B cell (primary cell): ENCODE measurements around the gene STYXL1. TPM values are rescaled to one million over a fixed set of nuclear protein-coding genes. Genes with fewer than 3 reads are reported as not detected.

Source experiments
- ATAC-seq: fragments of 200-7000 bp; cut with Tn5 transposase; one replicate; pipeline ENCODE4 v1.10.0; 2021; ENCODE audit warnings: low read depth, mild to moderate bottlenecking, moderate number of reproducible peaks, moderate library complexity
- CTCF ChIA-PET: fragments of 350-600 bp; sonication (Branson Sonifier 250); formaldehyde crosslinking; loops from one replicate; lab custom pipeline; 2021; ENCODE audit warnings: antibody characterized with exemption, inconsistent platforms; lab: Charles Lee
- POLR2A ChIA-PET: fragments of 350-600 bp; sonication (Branson Sonifier 250); formaldehyde crosslinking; loops from one replicate; lab custom pipeline; 2021; ENCODE audit warnings: antibody characterized with exemption; lab: Charles Lee
- DNase-seq: peaks from one replicate; pipeline ENCODE4 v3.0.0; 2013
- H2AFZ ChIP-seq: 2 replicates; pipeline ENCODE4 v1.6.1; 2012; ENCODE audit warnings: mild to moderate bottlenecking, low read depth, low read length; ENCODE audit not compliant: insufficient read depth, poor library complexity, severe bottlenecking
- H3K27ac ChIP-seq, 2 donors: 1 replicate in 1 of 2; 2 replicates in 1 of 2; pipeline ENCODE4 v1.5.1; 2012 to 2013; ENCODE audit warnings: low read length in 2 of 2, mild to moderate bottlenecking in 2 of 2, moderate library complexity in 1 of 2
- H3K27me3 ChIP-seq, 4 experiments: fragments of 200-600 bp in 1 of 4; sonication (generic) in 1 of 4; replicated peaks in 1 of 4; 1 replicate in 2 of 4; 2 replicates in 2 of 4; pipeline versions ENCODE4 v1.6.1 to v1.7.0; 2013 to 2016; ENCODE audit warnings: low read length in 3 of 4, mild to moderate bottlenecking in 2 of 4, mixed read lengths in 1 of 4, moderate library complexity in 1 of 4; ENCODE audit not compliant: insufficient read depth in 4 of 4, control insufficient read depth in 3 of 4; ENCODE audit errors: control extremely low read depth in 1 of 4
- H3K36me3 ChIP-seq, 2 experiments: replicated peaks in 1 of 2; 1 replicate in 1 of 2; 2 replicates in 1 of 2; pipeline versions ENCODE4 v1.6.1 to v1.7.1; 2013; ENCODE audit warnings: low read length in 1 of 2; ENCODE audit not compliant: insufficient read depth in 2 of 2, control insufficient read depth in 1 of 2; ENCODE audit errors: control extremely low read depth in 1 of 2, extremely low read depth in 1 of 2
- H3K4me1 ChIP-seq, 2 donors: fragments of 200-600 bp in 1 of 2; sonication (generic) in 1 of 2; 1 replicate in 1 of 2; 2 replicates in 1 of 2; pipeline versions ENCODE4 v1.5.1 to v1.6.1; 2013 to 2017; ENCODE audit warnings: low read length in 2 of 2; ENCODE audit not compliant: control insufficient read depth in 2 of 2, insufficient read depth in 2 of 2
- H3K4me2 ChIP-seq: replicated peaks from 2 replicates; pipeline ENCODE3; 2012; ENCODE audit warnings: mild to moderate bottlenecking, low read depth, low read length; ENCODE audit not compliant: poor library complexity, severe bottlenecking
- H3K4me3 ChIP-seq, 5 experiments: fragments of 200-600 bp in 1 of 5; sonication (generic) in 1 of 5; 1 replicate in 3 of 5; 2 replicates in 2 of 5; pipeline versions ENCODE4 v1.5.1 to v1.7.0; 2011 to 2016; ENCODE audit warnings: low read length in 4 of 5, mild to moderate bottlenecking in 4 of 5, low read depth in 2 of 5, control low read depth in 1 of 5, moderate library complexity in 1 of 5; ENCODE audit not compliant: insufficient read depth in 1 of 5; ENCODE audit errors: control extremely low read depth in 1 of 5, extremely low read depth in 1 of 5
- H3K79me2 ChIP-seq: fragments of 200-600 bp; sonication (generic); one replicate; pipeline ENCODE4 v1.6.0; 2016; ENCODE audit warnings: low read length; ENCODE audit not compliant: control insufficient read depth, insufficient read depth
- H3K9ac ChIP-seq: fragments of 200-600 bp; sonication (generic); 2 replicates; pipeline ENCODE4 v1.6.1; 2017; ENCODE audit warnings: mild to moderate bottlenecking, low read length, moderate library complexity
- H3K9me3 ChIP-seq, 3 donors: one replicate each; pipeline versions ENCODE4 v1.6.1 to v1.7.1; 2013; ENCODE audit warnings: low read length in 2 of 3; ENCODE audit not compliant: control insufficient read depth in 2 of 3, insufficient read depth in 1 of 3; ENCODE audit errors: control extremely low read depth in 1 of 3
- H4K20me1 ChIP-seq: 2 replicates; pipeline ENCODE4 v1.6.0; 2012; ENCODE audit warnings: mild to moderate bottlenecking, low read length; ENCODE audit not compliant: insufficient read depth, control insufficient read depth, poor library complexity, severe bottlenecking
- H3K27ac Mint-ChIP-seq: one replicate; pipeline ENCODE4 v1.8.0; 2021; ENCODE audit warnings: mixed read lengths
- H3K27me3 Mint-ChIP-seq: one replicate; pipeline ENCODE4 v1.8.0; 2021; ENCODE audit warnings: mixed read lengths
- H3K4me1 Mint-ChIP-seq: one replicate; pipeline ENCODE4 v1.8.0; 2021; ENCODE audit warnings: mixed read lengths
- H3K4me3 Mint-ChIP-seq: one replicate; pipeline ENCODE4 v1.8.0; 2021; ENCODE audit warnings: mixed read lengths
- H3K9me3 Mint-ChIP-seq: one replicate; pipeline ENCODE4 v1.8.0; 2022; ENCODE audit warnings: mixed read lengths; ENCODE audit not compliant: insufficient read depth
- CTCF ChIP-seq: fragments of 200-600 bp; IDR thresholded peaks from one replicate; pipeline ENCODE4 v1.8.0; 2022; ENCODE audit warnings: antibody characterized with exemption, mild to moderate bottlenecking
- EZH2 ChIP-seq: IDR thresholded peaks from 2 replicates; pipeline ENCODE4 v1.6.1; 2012; ENCODE audit warnings: borderline replicate concordance, low read depth, mild to moderate bottlenecking, moderate library complexity, low read length; ENCODE audit not compliant: insufficient read depth, poor library complexity, severe bottlenecking
- WGBS: methylation state at CpG from one replicate; pipeline ENCODE4 v1.1.5; 2013; ENCODE audit warnings: missing lambda C conversion rate; ENCODE audit not compliant: insufficient coverage; 5-methylcytosine and 5-hydroxymethylcytosine counted together
- intact Hi-C: fragments of 100-400 bp; cut with micrococcal nuclease; formaldehyde crosslinking; loops from one replicate; pipeline ENCODE4 v1.10.0; 2022
- polyA plus RNA-seq: library from polyadenylated mRNA; depleted of rRNA; stranded (reverse); fragments of >200 nt; gene quantifications from 2 replicates; pipeline ENCODE4 v1.2.3, GENCODE V29; 2012
- total RNA-seq, 2 donors: library from RNA; stranded (reverse); fragments of 120-200 nt in 1 of 2; gene quantifications; 1 replicate in 1 of 2; 2 replicates in 1 of 2; pipeline versions ENCODE4 v1.2.3 to v1.2.4, GENCODE V29; 2013 to 2022

Gene STYXL1
- total and polyA plus RNA-seq, 2 donors (not counting 1 experiment from before 2014, with no cell fraction given): 15.2 to 29.3 TPM

GRCh38 chr7:75957021-75957736, 90.6 kb downstream of the STYXL1 start:
- CTCF ChIA-PET: no interaction called here
- 98% methylated on average over 16 of the region's 16 CpGs for WGBS

More at GRCh38 chr7:75957021-75957736, 90.6 kb downstream of the STYXL1 start:
- H3K4me1 Mint-ChIP-seq: no peaks in the 10 kb centered on the region
- no peak overlapping the region for H3K4me3 Mint-ChIP-seq
- Histone ChIP-seq H3K79me2 (no peaks in the 10 kb centered on the region), H3K36me3 (peaks cover 4 to 30% of the 10 kb centered on the region in 2 experiments), H3K4me2 (no peak overlapping the region), H3K27me3 (no peaks in the 10 kb centered on the region), H3K27ac (no peak overlapping the region), H3K4me3 (no peak overlapping the region), H3K9ac (no peak overlapping the region), H2AFZ (no peak overlapping the region), H4K20me1 (no peaks in the 10 kb centered on the region), H3K9me3 (no peaks in the 10 kb centered on the region), H3K4me1 (no peaks in the 10 kb centered on the region)
- H3K27ac Mint-ChIP-seq: no peak overlapping the region
- TF ChIP-seq CTCF (no peak), EZH2 (no peak)
- DNase-seq (no peak), ATAC-seq (no peak)
- H3K27me3 Mint-ChIP-seq: no peaks in the 10 kb centered on the region
- POLR2A ChIA-PET: no interaction called here
- H3K9me3 Mint-ChIP-seq: no peaks in the 10 kb centered on the region
- intact Hi-C loops: no loop called here
